HEK293 (cell line): Measurements from ENCODE around the gene ARHGAP10.

Source experiments
- BCL11A ChIP-seq: fragments of 450-650 bp; formaldehyde crosslinking; IDR thresholded peaks from 2 replicates; pipeline ENCODE4 v1.5.1; 2016; ENCODE audit warnings: low read depth, missing biosample characterization, missing genetic modification characterization
- CTCF ChIP-seq: fragments of 450-650 bp; formaldehyde crosslinking; IDR thresholded peaks from 2 replicates; pipeline ENCODE4 v1.5.1; 2016; ENCODE audit warnings: missing biosample characterization, missing genetic modification characterization
- IKZF3 ChIP-seq: fragments of 450-650 bp; IDR thresholded peaks from 2 replicates; pipeline ENCODE4 v1.5.0; 2018; ENCODE audit warnings: missing biosample characterization, mild to moderate bottlenecking, missing genetic modification characterization, moderate library complexity
- KLF9 ChIP-seq: fragments of 450-650 bp; formaldehyde crosslinking; IDR thresholded peaks from 2 replicates; pipeline ENCODE4 v1.5.1; 2016; ENCODE audit warnings: missing biosample characterization, missing genetic modification characterization, low read depth
- REST ChIP-seq: fragments of 450-650 bp; formaldehyde crosslinking; IDR thresholded peaks from 2 replicates; pipeline ENCODE4 v1.5.1; 2016; ENCODE audit warnings: missing biosample characterization, missing genetic modification characterization
- ZBTB44 ChIP-seq: fragments of 450-650 bp; IDR thresholded peaks from 2 replicates; pipeline ENCODE4 v1.5.1; 2018; ENCODE audit warnings: missing biosample characterization, mild to moderate bottlenecking, missing genetic modification characterization
- ZBTB6 ChIP-seq: fragments of 450-650 bp; formaldehyde crosslinking; IDR thresholded peaks from 2 replicates; pipeline ENCODE4 v1.5.1; 2017; ENCODE audit warnings: missing biosample characterization, missing genetic modification characterization
- ZNF184 ChIP-seq: fragments of 450-650 bp; IDR thresholded peaks from 2 replicates; pipeline ENCODE4 v1.5.1; 2018; ENCODE audit warnings: missing biosample characterization, mild to moderate bottlenecking, missing genetic modification characterization
- ZNF398 ChIP-seq: fragments of 450-650 bp; formaldehyde crosslinking; IDR thresholded peaks from 2 replicates; pipeline ENCODE4 v1.5.1; 2017; ENCODE audit warnings: missing biosample characterization, missing genetic modification characterization
- ZNF426 ChIP-seq: fragments of 450-650 bp; formaldehyde crosslinking; IDR thresholded peaks from 2 replicates; pipeline ENCODE4 v1.5.1; 2017; ENCODE audit warnings: missing biosample characterization, missing genetic modification characterization, mild to moderate bottlenecking, inconsistent platforms, moderate library complexity
- ZNF639 ChIP-seq: fragments of 450-650 bp; formaldehyde crosslinking; IDR thresholded peaks from 2 replicates; pipeline ENCODE4 v1.5.1; 2016; ENCODE audit warnings: missing biosample characterization, missing genetic modification characterization
- ZNF658 ChIP-seq: fragments of 450-650 bp; formaldehyde crosslinking; IDR thresholded peaks from 2 replicates; pipeline ENCODE4; 2016; ENCODE audit warnings: missing biosample characterization, missing genetic modification characterization
- ZNF776 ChIP-seq: fragments of 450-650 bp; formaldehyde crosslinking; IDR thresholded peaks from 2 replicates; pipeline ENCODE4 v1.5.0; 2017; ENCODE audit warnings: missing biosample characterization, missing genetic modification characterization, borderline replicate concordance

- no peak for TF ChIP-seq CTCF
- TF ChIP-seq ZNF426: no peak
- no peak for TF ChIP-seq ZNF184 (tag by site-specific recombination)
- no peak for TF ChIP-seq REST (tag by site-specific recombination)
- no peak for TF ChIP-seq IKZF3
- no peak for TF ChIP-seq ZNF776 (tag by site-specific recombination)
- TF ChIP-seq ZNF639 (tag by site-specific recombination): no peak
- TF ChIP-seq ZNF398 (tag by site-specific recombination): no peak
- no peak for TF ChIP-seq BCL11A (tag by site-specific recombination)
- no peak for TF ChIP-seq KLF9 (tag by site-specific recombination)
- no peak for TF ChIP-seq ZBTB44
- TF ChIP-seq ZNF658 (tag by site-specific recombination): no peak
- TF ChIP-seq ZBTB6 (tag by site-specific recombination): no peak
These were observed 341.5 kb downstream of the ARHGAP10 start for GRCh38 chr4:148073349-148073748.
